ENCODE data around the gene ALPK3.

DNA sequence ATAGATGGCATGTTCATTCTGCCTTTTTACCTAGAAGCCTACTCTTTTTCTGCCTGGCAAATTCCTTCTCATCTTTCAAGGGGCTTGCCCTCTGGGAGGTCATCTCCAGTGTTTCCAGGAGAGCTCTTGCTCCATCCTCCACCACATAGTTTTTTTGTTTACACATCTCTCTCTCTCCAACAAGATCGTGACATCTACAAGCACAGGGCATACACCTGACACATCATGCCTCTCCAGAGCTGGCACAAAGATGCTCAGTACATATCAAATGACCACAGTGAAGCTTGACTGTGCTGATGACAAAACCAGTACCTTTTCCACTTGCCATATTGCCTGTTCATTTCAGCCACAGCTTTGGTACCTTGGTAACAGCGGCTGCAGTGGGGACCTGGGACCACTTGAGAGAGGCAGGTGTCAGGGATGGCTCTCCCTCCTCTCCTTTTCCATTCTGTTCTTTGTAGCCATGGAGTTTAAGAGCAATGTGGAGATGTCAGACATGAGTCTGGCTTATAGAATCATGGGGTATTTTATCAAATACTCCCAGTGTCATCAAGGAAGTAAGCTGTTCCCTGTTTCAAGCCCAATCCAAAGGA lies 15.4 kb downstream of the ALPK3 start:
- TF ChIP-seq, protein P1, sequence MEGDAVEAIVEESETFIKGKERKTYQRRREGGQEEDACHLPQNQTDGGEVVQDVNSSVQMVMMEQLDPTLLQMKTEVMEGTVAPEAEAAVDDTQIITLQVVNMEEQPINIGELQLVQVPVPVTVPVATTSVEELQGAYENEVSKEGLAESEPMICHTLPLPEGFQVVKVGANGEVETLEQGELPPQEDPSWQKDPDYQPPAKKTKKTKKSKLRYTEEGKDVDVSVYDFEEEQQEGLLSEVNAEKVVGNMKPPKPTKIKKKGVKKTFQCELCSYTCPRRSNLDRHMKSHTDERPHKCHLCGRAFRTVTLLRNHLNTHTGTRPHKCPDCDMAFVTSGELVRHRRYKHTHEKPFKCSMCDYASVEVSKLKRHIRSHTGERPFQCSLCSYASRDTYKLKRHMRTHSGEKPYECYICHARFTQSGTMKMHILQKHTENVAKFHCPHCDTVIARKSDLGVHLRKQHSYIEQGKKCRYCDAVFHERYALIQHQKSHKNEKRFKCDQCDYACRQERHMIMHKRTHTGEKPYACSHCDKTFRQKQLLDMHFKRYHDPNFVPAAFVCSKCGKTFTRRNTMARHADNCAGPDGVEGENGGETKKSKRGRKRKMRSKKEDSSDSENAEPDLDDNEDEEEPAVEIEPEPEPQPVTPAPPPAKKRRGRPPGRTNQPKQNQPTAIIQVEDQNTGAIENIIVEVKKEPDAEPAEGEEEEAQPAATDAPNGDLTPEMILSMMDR (IDR thresholded peaks at IDR 0.05) = no peak
- TF ChIP-seq POLR2A (IDR thresholded peaks at IDR 0.05) = no peak
